Measurements from ENCODE around the gene NEO1. TPM values are rescaled to one million over a fixed set of nuclear protein-coding genes. Genes with fewer than 3 reads are reported as not detected.

Gene NEO1
- total and polyA plus RNA-seq, 2 of the 13 experiments (the other 11 are each of a cell fraction or from before 2014, with no cell fraction given), result 8.4 to 11.0 TPM

DNA sequence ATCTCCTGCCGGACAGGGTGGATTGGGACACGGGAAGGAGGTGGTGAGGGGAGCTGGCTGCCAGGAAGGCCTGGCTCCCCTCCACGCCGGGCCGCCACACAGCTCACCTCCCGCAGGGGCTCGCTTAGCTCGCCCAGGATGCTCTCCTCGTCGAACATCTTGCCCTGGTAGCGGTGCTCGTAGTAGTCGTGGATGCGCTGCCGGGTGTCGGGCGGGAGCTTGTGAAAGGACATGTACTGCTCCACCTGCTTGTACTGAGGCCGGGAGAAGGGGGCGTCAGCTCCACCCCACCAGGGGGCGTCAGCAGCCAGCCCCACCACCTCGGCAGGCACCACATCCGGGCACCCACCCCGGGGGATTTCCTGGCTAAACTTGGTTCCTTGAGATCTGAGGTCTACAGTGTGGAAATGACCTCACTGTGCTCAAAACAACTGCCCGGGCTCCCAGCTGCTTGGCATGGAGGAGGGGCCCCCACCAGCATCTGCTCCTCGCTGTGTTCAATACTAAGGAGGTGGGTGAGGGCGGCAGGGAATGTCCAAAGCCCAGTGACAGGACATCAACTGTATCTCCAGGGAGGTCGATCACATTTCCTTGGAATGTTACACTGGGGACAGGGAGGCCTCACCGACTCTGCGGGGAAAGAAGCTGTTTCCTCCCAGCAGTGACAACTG, 273.1 kb downstream of the NEO1 start:
- FAIRE-seq, result no peak
- in situ Hi-C loops (cut with HindIII; ENCODE audit: extremely low pct_ligation_motif_present, low pct_unique_long_range_greater_than_20kb), result no loop called here
- CTCF ChIA-PET (ENCODE audit: low intra/inter-chr PET ratio, low total read pairs), result no interaction called here

More for the DNA sequence above, 273.1 kb downstream of the NEO1 start:
- no peaks in the 10 kb centered on the region for H3K79me2 ChIP-seq (ENCODE audit: insufficient read depth, low read length)
- intact Hi-C loops (cut with micrococcal nuclease; ENCODE audit: unreplicated experiment), result no loop called here
- peaks cover 4 to 36% of the 10 kb centered on the region in 2 experiments; a peak in 4 of 5 replicates for H3K27me3 ChIP-seq (ENCODE audit: control insufficient read depth in 1 of 2, insufficient read depth in 2 of 2, low read length in 2 of 2)
- no peaks in the 10 kb centered on the region for H3K36me3 ChIP-seq (replicated peaks in 1 of 2; ENCODE audit: control insufficient read depth in 1 of 2, insufficient read depth in 2 of 2, low read length in 2 of 2)
- H3K4me2 ChIP-seq (ENCODE audit: low read depth, low read length), result no peak overlapping the region
- no peaks in the 10 kb centered on the region for H3K4me1 ChIP-seq (ENCODE audit: insufficient read depth, low read length)
- TF ChIP-seq ZNF30 (CRISPR knock-in tag; IDR thresholded peaks at IDR 0.05), result no peak
- TF ChIP-seq, protein P1, sequence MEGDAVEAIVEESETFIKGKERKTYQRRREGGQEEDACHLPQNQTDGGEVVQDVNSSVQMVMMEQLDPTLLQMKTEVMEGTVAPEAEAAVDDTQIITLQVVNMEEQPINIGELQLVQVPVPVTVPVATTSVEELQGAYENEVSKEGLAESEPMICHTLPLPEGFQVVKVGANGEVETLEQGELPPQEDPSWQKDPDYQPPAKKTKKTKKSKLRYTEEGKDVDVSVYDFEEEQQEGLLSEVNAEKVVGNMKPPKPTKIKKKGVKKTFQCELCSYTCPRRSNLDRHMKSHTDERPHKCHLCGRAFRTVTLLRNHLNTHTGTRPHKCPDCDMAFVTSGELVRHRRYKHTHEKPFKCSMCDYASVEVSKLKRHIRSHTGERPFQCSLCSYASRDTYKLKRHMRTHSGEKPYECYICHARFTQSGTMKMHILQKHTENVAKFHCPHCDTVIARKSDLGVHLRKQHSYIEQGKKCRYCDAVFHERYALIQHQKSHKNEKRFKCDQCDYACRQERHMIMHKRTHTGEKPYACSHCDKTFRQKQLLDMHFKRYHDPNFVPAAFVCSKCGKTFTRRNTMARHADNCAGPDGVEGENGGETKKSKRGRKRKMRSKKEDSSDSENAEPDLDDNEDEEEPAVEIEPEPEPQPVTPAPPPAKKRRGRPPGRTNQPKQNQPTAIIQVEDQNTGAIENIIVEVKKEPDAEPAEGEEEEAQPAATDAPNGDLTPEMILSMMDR (CRISPR knock-in tag; IDR thresholded peaks at IDR 0.05), result peak; percentile 31
- TF ChIP-seq ZNF138 (CRISPR knock-in tag; IDR thresholded peaks at IDR 0.05; ENCODE audit: low read depth), result no peak
- TF ChIP-seq BRCA1 (CRISPR knock-in tag; IDR thresholded peaks at IDR 0.05), result no peak
- TF ChIP-seq ZNF205 (CRISPR knock-in tag; IDR thresholded peaks at IDR 0.05), result no peak
- no peak for TF ChIP-seq IKZF5 (CRISPR knock-in tag; IDR thresholded peaks at IDR 0.05)
- peak; percentile 13 for TF ChIP-seq STAG1 (CRISPR knock-in tag; IDR thresholded peaks at IDR 0.05)
- no peak for TF ChIP-seq BORCS8-MEF2B (CRISPR knock-in tag; IDR thresholded peaks at IDR 0.05)
- TF ChIP-seq ZNF768 (CRISPR knock-in tag; IDR thresholded peaks at IDR 0.05), result no peak
- no peak for TF ChIP-seq ZNF484 (CRISPR knock-in tag; IDR thresholded peaks at IDR 0.05; ENCODE audit: borderline replicate concordance, low read depth)
- TF ChIP-seq IKZF1 (IDR thresholded peaks at IDR 0.05), result no peak
- POLR2A ChIA-PET, result no interaction called here
- no peak for DNase-seq (ENCODE audit: low spot score)
- H3K9me3 ChIP-seq (ENCODE audit: low read length), result no peaks in the 10 kb centered on the region
- no peak overlapping the region for H3K9ac ChIP-seq (ENCODE audit: insufficient read depth, low read depth, low read length)
- WGBS (ENCODE audit: low lambda C conversion rate), result 39% methylated on average over 14 of the region's 29 CpGs
- H2AFZ ChIP-seq (ENCODE audit: low read length), result no peak overlapping the region
- no TSS peak for BruUV-seq (replicated peaks)
- H4K20me1 ChIP-seq (ENCODE audit: insufficient read depth, low read length), result no peaks in the 10 kb centered on the region
- no peak for ATAC-seq
- no peak overlapping the region for H3K27ac ChIP-seq (ENCODE audit: extremely low read length, insufficient read depth, low read length)
- H3K4me3 ChIP-seq (replicated peaks in 1 of 3; ENCODE audit: insufficient read depth in 1 of 3, low read depth in 2 of 3, low read length in 3 of 3), result no peak overlapping the region
